Measurements from ENCODE around the gene STYXL2.

STYXL2 gene

DNA sequence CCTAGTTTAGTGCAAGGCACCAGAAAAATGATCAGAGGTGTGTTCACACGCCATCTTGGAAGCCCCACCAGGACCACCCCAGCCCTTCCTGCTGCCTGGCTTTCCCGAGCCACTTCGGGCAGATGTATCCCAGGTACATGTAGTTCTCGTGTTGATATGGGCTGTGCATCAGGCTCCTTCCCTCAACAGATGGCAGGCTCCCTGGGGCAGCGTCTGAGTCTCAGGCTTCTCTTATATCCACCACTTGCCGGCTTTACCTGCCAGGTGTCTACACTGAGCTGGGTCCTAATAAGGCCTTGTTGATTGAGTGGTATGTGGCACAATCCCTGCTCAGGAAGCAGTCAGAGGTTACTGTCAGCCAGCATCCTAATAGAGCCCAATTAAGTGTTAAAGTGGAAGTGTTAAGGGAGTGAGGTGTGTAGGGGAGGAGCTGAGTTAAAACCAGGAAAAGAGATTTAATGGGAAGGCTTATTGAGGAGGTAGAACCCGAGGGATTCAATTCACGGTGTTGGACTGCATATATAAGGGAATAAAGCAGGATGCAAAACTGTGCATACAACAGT, 12.2 kb upstream of the STYXL2 start:
- no peak for DNase-seq

DNA sequence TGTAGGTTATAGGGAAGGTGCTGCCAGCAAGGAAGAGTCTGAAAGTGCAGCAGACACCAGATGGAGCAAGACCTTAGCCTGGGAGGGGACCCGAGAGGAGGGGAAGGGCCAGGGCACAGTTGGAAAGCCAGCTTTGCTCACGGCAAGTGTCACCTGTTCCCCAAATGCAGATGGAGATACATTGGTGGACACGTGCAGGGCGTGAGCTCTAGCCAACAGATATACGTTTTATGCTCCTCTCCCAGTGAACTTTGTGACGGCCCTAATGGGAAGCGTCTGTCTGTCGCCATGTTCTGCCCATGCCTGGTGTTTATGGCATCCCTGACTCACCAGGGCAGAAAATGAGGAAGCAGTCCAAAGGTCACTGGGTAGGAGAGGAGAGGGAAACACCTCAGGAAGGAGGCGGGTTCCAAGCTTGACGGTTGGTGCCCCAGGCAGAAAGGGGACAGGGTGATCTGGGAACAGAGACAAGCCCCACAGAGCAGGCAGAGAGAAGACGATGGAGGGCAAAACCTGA, 11.3 kb upstream of the STYXL2 start:
- DNase-seq = peak; percentile 8

DNA sequence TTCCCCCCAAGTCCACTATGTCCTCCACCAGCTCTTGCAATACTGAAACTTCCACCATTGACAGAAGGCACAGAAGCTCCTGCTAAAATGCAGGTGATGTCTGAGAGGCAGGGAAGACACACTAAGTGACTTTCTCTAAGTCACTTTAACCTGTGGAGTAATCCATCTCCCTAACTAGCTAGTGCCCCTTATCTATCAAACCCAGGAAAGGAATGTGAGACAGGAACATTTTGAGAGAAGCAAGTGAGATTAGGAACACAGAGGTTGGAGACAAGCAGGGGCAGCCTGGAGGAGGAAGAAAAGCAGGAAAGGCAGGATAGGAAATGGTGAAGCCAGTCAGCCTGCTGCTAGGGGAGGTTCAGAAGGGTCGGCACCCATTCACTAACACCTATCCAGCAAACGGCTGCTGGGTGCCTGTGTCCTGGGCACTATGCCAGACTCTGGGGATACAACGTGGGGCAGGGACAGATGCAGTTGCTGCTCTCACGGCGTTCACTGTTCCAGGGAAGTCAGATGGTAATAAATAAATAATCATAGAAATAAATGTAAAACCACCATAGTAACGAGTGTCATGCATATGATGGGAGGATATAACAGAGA, 10.7 kb upstream of the STYXL2 start:
- no peak for DNase-seq

DNA sequence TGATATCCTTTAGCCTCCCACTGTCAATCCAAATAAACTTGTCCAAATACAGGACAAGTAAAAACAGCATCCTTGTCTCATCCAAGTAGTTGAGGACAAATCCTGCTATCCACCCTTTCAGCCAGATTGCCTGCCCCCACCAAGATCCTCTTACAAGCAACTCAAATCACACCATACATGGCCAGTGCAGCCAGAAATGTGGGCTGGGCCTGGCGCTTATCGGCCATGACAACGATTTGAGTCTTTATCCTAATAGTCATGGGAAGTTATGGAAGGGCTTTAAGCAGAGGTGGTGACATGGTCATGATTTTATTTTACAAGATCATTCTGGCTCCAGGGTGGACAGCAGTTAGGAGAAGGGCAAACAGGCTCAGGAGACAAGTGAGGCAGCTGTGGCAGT, 10.0 kb upstream of the STYXL2 start:
- no peak for DNase-seq

DNA sequence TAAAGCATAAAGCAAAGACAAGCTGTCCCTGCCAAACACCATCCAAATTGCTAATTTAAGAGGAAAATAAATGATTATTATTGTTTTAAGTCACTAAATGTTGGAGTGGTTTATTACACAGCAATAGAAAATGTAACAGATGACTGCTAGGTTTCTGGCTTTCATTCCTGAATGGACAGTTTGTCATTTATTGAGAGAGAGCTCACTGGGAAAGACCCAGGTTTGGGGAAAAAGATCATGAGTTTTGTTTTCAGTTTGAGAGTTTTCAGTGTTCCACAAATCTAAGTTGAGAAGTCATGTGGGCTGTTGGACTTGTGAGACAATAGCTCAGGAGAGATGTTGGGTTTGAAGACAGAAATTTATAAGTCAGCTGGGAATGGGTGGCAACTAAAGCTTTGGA, 9.1 kb upstream of the STYXL2 start:
- DNase-seq = no peak

DNA sequence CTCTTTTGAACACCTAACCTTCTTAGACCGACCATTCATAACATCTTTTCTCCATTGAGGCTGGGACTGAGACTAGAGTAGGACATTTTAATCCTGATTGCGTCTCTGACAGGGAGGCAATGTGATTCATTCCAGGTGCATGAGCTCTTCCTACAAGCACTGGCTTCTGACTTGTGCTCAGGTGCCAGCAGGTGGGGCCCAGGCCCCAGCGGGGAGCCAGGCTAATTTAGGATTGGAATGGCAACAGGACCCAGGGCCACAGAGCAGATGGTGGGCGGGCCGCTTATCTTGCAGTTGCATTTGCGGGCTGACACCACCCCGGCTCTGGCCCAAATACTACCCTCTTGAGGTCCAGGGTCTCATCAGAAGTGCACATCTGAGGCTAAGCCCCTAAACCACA, 7.8 kb upstream of the STYXL2 start:
- DNase-seq = no peak

DNA sequence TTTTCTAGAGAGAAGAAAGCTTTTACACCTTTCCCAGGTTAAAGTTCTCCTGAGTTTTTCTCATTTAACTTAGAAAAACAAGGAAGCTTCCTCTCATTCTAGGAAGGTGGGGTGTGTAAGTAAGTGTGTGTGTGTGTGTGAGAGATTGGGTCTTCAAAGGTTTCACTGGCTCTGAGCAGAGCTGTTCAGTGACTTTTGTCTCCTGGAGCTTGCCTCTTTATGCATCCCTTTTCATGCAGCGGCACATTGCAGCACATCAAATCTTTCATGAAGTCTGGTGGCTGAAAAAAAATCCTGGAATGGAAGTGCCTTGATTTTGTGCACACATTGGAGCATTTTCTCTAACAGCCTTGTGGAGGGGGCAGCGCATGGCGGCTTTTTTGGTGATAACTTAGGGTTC, 7.1 kb upstream of the STYXL2 start:
- no peak for DNase-seq

DNA sequence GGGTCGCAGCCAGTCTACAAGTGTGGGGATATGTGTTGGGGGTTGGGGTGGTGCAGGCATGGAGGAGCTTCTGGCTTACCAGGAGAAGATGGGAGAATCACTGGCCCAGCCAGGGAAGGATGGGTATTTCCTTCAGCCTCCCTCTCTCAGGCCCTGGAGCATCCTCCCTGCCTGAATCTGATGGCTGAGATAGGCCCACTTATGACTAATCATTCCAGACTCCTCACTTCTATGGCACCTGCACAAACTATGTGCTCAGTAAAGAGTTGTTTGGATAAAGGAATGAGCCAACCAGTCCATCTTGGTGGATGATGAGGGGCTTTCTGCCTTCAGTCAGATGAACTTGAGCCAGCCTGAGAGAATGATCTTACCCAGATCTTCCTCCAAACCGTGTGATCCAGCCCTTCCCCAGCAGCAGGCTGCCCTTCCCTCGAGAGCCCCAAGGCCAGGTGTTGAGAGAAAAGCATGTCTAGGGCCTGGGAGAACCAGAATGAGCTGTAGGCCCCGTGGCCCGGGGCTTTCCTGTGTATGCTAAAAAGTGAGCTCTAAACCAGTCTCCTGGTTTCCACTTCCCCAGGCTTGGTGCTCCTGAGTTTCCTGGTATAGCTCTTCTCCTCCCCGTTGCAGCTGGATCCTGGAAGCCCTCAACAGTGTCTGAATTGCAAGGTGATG, 5.0 kb upstream of the STYXL2 start:
- no peak for DNase-seq

DNA sequence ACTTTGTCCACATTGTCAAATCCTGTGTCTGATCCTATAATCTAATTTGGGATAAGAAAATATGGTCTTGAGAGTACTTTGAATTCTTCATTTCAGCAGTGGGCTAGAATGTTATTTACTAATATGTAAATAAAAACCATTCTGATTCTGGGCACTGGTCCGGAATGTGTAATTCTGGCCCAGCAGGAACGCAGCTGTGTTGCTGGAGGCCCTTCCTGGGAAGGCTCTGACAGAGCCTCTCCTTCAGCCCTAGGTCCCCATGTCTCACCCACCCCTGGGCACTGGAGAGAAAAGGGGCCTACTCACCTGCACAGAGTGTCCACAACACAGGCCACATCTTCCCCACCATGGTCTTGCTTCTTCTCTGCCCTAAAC, 3.9 kb upstream of the STYXL2 start:
- no peak for DNase-seq

DNA sequence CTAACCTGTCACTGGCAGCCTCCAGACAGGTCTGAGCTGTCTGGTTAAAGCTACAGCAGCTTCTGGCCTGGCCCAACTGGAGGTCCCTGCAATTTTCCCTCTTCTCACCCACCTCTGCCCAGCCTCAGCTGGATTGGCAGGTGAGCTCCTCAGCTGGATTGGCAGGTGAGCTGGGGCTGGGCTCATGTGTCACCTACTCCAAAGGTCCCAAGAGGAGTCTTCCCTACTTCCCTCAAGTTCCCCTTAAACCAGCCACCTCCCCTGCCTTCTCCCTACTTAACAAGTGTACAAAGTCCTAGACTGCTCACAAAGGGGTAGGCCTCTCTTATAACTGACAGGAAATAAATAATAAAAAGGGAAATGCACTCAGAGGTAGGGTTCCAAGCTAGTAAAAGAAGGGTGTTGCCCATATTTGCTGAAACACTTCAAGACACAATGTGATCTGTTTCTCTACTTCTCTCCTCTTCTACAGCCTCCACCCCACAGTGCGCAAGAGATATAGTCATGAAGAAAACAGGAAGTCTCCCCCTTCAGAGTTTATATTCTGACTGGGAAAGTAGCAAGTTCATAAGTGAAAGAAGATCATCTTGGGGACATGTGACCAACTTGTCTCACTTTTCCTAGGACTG, 3.4 kb upstream of the STYXL2 start, which contains the start of gene GPA33:
Gene GPA33, minus strand, starts transcription at position 64 of the 629 bp plus-strand sequence. CDS start 90 bp downstream, outside the sequence.
- DNase-seq = no peak

DNA sequence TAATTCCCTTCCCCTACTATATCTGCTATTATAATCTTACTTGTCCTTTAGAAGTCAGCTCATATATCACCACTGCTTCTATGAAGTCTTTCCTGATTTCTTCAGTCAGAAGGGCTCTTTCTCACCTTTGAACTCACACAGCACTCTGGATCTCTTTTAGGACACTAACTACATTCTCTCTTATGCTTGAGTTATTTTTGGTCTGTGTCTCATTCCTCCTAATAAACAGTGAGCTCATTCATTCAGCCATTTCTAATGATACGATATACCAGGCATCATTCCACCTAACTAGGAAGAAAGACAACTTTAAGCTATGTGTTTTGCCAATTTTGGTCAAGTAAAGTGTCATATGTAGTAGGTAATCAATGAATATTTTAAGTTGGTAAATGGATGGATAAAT, 1.2 kb upstream of the STYXL2 start:
- DNase-seq = no peak

DNA sequence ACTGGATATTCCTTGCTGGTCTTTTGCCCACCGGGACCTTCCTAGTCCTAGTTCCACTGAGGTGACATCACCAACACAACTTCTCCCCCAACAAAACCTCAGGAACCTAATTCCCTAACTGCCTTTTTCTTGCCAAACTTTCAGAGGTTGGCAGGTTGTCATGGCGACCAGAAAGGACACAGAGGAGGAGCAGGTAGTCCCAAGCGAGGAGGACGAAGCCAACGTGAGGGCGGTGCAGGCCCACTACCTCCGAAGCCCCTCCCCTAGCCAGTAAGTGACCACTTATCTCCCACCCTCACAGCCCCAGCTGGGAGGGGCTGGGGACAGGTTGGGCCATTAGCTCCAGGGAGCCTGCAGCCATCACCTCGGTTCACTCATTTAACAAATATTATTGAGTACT, 815 bp downstream of the STYXL2 start:
- DNase-seq = no peak

DNA sequence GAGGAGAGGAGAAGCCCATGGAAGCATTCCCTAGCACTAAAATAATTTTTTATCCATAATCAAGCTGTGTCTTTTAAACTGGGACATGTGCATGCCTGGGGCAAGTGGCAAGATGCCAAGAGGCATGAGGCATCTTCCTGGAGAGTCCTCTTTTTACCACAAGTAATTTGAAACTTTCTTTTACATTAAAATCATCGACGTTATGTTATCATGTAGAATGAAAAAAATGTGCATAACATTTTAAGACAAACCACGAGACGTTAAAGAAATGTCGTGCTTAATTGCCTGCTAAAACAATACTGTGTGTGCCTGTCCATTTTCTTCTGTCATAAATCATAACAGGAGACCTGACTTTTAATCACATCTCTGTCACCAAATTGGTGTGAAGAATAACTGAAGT, 1.5 kb downstream of the STYXL2 start:
- peak; percentile 64 for DNase-seq

DNA sequence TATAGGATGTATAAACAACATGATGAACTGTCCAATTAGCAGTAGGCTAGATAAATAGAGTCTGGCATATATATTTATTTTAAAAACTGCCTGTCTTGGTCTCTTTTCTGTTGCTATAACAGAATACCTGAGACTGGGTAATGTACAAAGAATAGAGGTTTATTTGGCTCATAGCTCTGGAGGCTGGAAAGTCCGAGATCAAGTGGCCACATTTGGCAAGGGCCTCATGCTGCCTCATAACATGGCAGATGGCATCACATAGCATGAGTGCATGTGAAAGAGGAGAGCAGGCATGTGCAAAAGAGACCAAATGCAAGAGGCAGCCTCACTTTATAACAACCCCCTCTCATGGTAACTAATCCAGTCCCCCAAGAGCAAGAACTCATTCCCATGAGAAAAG, 6.0 kb downstream of the STYXL2 start:
- DNase-seq = no peak

DNA sequence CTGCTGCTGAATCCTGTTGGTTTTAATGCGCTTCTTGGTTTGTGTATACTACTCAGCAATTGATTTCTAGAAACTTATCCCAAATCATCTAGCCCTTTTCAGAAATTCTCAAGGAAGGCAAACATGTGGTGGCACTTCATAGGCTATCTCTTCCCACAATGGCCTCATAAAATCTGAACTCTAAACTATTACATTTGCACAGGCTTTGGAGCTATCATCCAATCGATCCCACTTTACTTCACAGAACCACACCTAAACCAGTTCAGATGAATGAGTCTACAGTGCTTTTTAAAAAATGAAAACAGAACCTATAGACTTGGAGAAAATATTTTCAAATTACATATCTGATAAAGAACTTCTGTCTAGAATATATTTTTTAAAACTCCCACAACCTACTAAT, 6.9 kb downstream of the STYXL2 start:
- DNase-seq = no peak

DNA sequence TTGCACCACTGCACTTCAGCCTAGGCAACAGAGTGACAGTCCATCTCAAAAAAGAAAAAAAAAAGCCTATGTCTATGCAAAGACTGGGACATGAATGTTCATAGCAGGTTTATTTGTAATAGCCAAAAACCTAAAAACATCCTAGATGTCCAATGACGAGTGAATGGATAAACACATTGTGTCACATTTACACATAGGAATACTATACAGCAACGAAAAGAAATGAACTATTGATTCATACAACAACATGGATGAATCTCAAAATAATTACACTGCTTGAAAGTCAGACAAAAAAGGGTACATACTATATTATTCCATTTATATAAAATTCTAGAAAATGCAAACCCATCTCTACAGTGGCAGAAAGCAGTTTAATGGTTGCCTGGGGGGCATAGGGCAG, 7.9 kb downstream of the STYXL2 start:
- DNase-seq = no peak

DNA sequence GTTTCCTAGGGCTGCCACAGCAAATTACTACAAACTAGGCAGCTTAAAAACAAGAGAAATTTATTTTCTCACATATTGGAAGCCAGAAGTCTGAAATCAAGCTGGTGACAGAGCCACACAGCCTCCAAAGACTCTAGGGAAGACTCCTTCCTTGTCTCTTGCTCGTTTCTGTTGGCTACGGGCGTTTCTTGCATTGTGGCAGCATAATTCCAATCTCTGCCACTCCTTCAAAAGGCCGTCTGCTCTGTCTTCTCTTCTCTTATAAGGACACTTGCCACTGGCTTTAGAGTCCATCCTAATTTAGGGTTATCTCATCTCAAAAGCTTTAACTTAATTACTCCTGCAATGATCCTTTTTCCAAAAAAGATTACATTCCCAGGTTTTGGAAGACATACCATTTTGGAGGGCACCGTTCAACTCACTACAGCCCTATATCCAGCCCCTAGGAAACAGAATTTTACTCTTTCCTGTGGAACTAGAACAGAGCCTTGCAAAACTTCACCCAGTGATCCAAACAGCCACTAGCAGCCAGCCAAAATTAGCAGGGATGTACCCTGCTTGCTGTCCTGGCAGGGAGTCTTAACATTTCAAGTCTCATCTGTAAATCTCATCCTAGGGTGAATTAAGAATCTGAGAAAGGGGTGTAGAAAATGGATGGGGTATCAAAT, 9.2 kb downstream of the STYXL2 start:
- no peak for DNase-seq

DNA sequence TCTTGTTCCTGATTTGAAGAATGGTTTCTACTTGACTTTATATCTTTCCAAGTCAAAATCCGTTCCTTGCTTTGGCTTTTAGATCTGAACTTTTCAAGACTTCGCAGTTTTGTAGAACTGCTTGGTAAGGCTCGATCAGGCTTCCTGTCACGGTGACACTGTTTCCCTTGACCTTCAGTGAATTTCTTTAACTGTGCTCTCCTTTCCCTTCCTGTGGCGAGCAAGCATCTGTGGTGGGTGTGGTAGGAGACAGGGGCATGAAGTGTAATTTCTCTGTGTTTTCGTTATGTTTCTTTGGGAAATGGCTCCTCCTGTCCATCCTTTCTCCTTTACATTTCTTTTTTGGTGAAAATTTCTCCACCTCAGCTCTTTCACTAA, 10.4 kb downstream of the STYXL2 start:
- no peak for DNase-seq

DNA sequence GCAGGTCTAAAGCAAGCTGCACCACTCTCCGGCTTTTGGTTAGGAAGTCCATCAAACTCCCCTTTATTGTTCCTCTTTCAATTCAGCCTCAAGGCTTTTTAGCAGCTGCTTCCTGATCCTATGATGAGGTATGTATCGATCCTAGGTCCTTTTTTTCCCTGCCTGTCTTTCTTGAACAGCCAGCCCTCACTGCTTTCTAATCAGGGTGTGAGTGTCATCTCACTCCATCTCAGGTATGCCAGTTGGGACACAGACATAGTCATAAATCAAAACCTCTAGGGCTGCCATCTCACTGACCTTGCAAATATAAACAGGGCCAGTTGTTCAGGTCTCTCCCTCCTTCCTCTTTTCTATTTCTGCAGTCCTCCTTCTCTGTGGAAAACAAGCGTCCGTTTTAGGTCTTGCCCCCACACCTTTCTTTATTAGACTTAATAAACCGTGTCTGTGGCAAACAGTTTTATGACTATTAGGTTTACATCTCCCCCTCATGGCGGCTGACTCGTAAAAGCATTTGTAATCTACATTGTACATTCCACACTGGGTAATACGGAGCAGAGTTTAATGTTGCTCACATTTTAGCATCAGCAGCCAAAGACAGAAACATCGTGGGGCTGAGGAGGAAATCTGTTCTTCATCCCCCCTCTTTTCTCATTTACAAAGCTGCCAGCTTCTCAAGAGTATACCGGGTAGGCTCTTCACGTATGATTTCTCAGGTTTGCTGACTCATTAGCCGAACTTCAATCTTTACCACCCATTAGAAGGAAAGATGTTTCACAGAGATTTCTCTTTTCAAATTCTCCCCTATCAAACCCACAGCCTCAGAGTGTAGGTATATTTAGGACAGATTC, 11.6 kb downstream of the STYXL2 start:
- no peak for DNase-seq

DNA sequence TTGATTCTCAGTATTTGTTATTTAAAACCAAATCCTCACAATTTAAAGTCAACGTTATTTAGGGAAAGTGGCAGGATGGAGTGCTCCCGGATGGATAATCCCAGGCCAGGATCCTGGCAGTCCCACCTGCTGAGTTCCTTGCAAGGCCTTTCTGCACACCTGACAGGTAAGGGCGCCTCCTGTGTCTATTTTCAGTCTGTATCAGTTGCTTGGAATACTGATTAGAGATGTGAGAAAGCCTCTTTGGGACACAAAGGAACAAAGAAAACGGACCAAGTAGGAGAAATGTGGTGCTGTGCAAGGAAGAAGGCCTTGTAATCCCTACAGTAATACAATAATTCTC, 12.2 kb downstream of the STYXL2 start:
- DNase-seq = no peak

DNA sequence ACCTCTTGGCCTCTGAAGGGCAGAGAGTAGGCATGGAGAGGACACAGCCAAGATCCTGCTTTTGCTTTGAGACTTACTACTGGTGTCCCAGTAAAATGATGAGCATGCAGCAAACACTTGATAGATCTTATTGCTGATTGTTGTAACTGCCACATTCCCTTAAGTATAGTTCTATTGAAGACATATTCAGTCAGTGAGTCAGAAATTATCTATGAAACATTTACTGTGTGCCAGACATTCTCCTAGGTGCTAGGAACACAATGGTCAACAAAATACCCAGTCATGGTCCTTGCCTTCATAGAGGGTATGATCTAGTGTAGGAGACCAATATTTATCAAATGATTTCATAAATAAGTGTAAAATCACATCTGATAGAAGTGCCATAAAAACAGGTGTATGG, 13.6 kb downstream of the STYXL2 start:
- no peak for DNase-seq

DNA sequence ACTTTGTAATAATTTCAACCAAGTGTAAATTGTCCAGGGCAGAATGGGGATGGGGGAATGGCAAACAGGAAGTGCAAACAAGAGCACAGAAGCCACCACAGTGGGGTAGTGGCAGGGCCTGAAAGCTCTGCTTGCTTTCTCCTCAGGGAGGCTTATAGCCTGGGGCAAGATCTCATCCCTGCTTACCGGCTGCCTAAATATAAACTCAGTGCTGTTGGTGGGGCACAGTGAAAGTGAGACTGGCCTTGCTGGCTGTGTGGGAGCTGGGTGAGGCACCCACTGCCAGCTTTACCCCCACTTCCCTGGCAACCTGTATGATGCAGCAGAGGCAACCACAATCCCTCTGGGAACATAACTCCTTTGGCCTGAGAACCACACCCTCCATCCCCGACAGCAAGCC, 15.2 kb downstream of the STYXL2 start:
- no peak for DNase-seq

DNA sequence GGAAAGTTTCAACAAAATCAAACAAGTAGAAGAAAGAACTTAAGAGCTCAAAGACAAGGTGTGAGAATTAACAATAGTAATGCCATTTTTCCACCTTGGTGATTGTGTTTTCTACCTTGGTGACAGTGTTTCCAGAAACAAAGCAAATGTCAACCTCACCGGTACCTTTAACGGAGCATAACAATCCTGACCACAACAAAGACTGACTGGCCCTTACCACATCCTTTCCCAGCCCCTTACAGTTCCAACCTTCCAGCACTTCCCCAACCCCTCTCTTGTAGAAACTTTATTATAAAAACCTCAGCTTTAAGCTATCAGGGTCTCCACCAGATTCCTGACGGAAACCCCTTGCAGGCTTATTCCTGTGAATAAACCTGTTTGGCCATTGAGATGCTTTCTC, 16.7 kb downstream of the STYXL2 start:
- no peak for DNase-seq
